Measurements from ENCODE around the gene TC2N.

DNA sequence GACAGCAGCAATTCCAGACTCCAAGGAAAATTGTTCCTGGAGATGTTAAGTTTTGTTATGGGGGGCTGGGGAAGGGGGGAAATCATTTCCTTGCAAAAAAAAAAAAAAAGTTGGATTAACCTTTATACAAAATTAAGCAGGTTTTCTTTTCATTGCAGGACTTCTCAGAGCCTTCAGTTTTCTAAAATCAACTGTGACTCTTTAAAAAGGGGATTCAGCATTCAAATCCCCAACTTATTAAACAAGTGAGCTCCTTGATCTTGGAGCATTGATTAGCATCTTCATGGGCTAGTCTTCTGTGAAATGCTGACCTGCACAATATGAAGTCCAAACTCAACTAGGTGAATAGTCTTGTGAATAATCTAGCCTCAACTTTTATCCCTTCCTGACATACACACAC is 7.1 kb downstream of the TC2N start:
- TF ChIP-seq POLR2AphosphoS5 (IDR thresholded peaks at IDR 0.05; ENCODE audit: low read depth, low read length) = no peak
- TF ChIP-seq TAF1 (IDR thresholded peaks at IDR 0.05; ENCODE audit: borderline replicate concordance, insufficient read depth, low read length) = no peak
- TF ChIP-seq, protein P1, sequence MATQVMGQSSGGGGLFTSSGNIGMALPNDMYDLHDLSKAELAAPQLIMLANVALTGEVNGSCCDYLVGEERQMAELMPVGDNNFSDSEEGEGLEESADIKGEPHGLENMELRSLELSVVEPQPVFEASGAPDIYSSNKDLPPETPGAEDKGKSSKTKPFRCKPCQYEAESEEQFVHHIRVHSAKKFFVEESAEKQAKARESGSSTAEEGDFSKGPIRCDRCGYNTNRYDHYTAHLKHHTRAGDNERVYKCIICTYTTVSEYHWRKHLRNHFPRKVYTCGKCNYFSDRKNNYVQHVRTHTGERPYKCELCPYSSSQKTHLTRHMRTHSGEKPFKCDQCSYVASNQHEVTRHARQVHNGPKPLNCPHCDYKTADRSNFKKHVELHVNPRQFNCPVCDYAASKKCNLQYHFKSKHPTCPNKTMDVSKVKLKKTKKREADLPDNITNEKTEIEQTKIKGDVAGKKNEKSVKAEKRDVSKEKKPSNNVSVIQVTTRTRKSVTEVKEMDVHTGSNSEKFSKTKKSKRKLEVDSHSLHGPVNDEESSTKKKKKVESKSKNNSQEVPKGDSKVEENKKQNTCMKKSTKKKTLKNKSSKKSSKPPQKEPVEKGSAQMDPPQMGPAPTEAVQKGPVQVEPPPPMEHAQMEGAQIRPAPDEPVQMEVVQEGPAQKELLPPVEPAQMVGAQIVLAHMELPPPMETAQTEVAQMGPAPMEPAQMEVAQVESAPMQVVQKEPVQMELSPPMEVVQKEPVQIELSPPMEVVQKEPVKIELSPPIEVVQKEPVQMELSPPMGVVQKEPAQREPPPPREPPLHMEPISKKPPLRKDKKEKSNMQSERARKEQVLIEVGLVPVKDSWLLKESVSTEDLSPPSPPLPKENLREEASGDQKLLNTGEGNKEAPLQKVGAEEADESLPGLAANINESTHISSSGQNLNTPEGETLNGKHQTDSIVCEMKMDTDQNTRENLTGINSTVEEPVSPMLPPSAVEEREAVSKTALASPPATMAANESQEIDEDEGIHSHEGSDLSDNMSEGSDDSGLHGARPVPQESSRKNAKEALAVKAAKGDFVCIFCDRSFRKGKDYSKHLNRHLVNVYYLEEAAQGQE (IDR thresholded peaks at IDR 0.05; ENCODE audit: insufficient read depth in 1 of 2, low read depth in 2 of 2, low read length in 2 of 2) = no peak

Measured in PFSK-1 (cell line).